H9 (cell line): ENCODE results near the gene ERMP1. TPM values are rescaled to one million over a fixed set of nuclear protein-coding genes. Genes with fewer than 3 reads are reported as not detected.

Experiments used
- DNase-seq: peaks from one replicate; pipeline ENCODE4 v3.0.0-alpha.2; 2017
- H2AFZ ChIP-seq: one replicate; pipeline ENCODE4 v1.6.1; 2013; ENCODE audit warnings: mild to moderate bottlenecking, low read length, control low read depth, moderate library complexity
- H2AK5ac ChIP-seq: 2 replicates; pipeline ENCODE4 v1.6.1; 2013; ENCODE audit warnings: low read length, control low read depth, mixed read lengths; ENCODE audit not compliant: insufficient read length
- H2BK120ac ChIP-seq: one replicate; pipeline ENCODE4 v1.6.1; 2013; ENCODE audit warnings: low read depth, mild to moderate bottlenecking, low read length, control low read depth, inconsistent platforms; ENCODE audit not compliant: poor library complexity, severe bottlenecking
- H2BK12ac ChIP-seq: 2 replicates; pipeline ENCODE4 v1.6.1; 2013; ENCODE audit warnings: low read length, control low read depth, mixed read lengths, low read depth; ENCODE audit not compliant: insufficient read length
- H2BK15ac ChIP-seq: 2 replicates; pipeline ENCODE4 v1.6.1; 2013; ENCODE audit warnings: low read depth, low read length, control low read depth
- H2BK20ac ChIP-seq: one replicate; pipeline ENCODE4 v1.6.1; 2013; ENCODE audit warnings: low read depth, mild to moderate bottlenecking, low read length, control low read depth, inconsistent platforms; ENCODE audit not compliant: poor library complexity, severe bottlenecking
- H2BK5ac ChIP-seq: 2 replicates; pipeline ENCODE4 v1.6.1; 2013; ENCODE audit warnings: low read length, control low read depth, mixed read lengths; ENCODE audit not compliant: insufficient read length
- H3K14ac ChIP-seq: 2 replicates; pipeline ENCODE4 v1.6.1; 2013; ENCODE audit warnings: low read length, control low read depth; ENCODE audit not compliant: insufficient read depth
- H3K18ac ChIP-seq: 2 replicates; pipeline ENCODE4 v1.6.1; 2013; ENCODE audit warnings: low read depth, mild to moderate bottlenecking, mixed read lengths, low read length, control low read depth; ENCODE audit not compliant: insufficient read length
- H3K23ac ChIP-seq: 2 replicates; pipeline ENCODE4 v1.6.1; 2013; ENCODE audit warnings: low read length, control low read depth, mixed read lengths, low read depth; ENCODE audit not compliant: insufficient read length
- H3K23me2 ChIP-seq: 2 replicates; pipeline ENCODE4 v1.6.1; 2013; ENCODE audit warnings: low read depth, mild to moderate bottlenecking, mixed read lengths, low read length, control low read depth; ENCODE audit not compliant: insufficient read length, poor library complexity, severe bottlenecking
- H3K27ac ChIP-seq: 2 replicates; pipeline ENCODE4 v1.5.1; 2013; ENCODE audit warnings: low read length, control low read depth, mixed read lengths, low read depth; ENCODE audit not compliant: insufficient read length
- H3K27me3 ChIP-seq: 2 replicates; pipeline ENCODE4 v1.6.1; 2013; ENCODE audit warnings: low read length, control low read depth, inconsistent platforms; ENCODE audit not compliant: insufficient read depth
- H3K4ac ChIP-seq: 2 replicates; pipeline ENCODE4 v1.6.1; 2013; ENCODE audit warnings: low read depth, mild to moderate bottlenecking, control low read depth, inconsistent platforms, low read length, moderate library complexity
- H3K4me1 ChIP-seq: 2 replicates; pipeline ENCODE4 v1.6.1; 2013; ENCODE audit warnings: low read length, control low read depth, inconsistent platforms; ENCODE audit not compliant: insufficient read depth
- H3K4me2 ChIP-seq: 2 replicates; pipeline ENCODE4 v1.6.1; 2013; ENCODE audit warnings: low read length, control low read depth, mixed read lengths; ENCODE audit not compliant: insufficient read length, insufficient read depth
- H3K56ac ChIP-seq: 2 replicates; pipeline ENCODE4 v1.6.1; 2013; ENCODE audit warnings: low read depth, mild to moderate bottlenecking, mixed read lengths, low read length, control low read depth; ENCODE audit not compliant: insufficient read length
- H3K79me1 ChIP-seq: 2 replicates; pipeline ENCODE4 v1.6.1; 2013; ENCODE audit warnings: low read depth, mild to moderate bottlenecking, moderate library complexity, low read length, control low read depth, inconsistent platforms; ENCODE audit not compliant: insufficient read depth, poor library complexity, severe bottlenecking
- H3K79me2 ChIP-seq: 2 replicates; pipeline ENCODE4 v1.6.1; 2013; ENCODE audit warnings: low read length, control low read depth, inconsistent platforms; ENCODE audit not compliant: insufficient read depth
- H3K9ac ChIP-seq: 2 replicates; pipeline ENCODE4 v1.6.1; 2013; ENCODE audit warnings: low read length, control low read depth, mixed read lengths; ENCODE audit not compliant: insufficient read length; ENCODE audit errors: extremely low read depth
- H3K9me3 ChIP-seq: one replicate; pipeline ENCODE4 v1.6.1; 2013; ENCODE audit warnings: low read depth, low read length, inconsistent platforms; ENCODE audit not compliant: control insufficient read depth
- H3T11ph ChIP-seq: one replicate; pipeline ENCODE4 v1.6.1; 2013; ENCODE audit warnings: mild to moderate bottlenecking, low read length, control low read depth, inconsistent platforms
- H4K20me1 ChIP-seq: one replicate; pipeline ENCODE4 v1.6.1; 2013; ENCODE audit not compliant: control insufficient read depth, insufficient read length, insufficient read depth
- H4K5ac ChIP-seq: 2 replicates; pipeline ENCODE4 v1.6.1; 2013; ENCODE audit warnings: low read depth, mild to moderate bottlenecking, mixed read lengths, low read length, control low read depth; ENCODE audit not compliant: insufficient read length
- H4K8ac ChIP-seq: replicated peaks from 2 replicates; pipeline ENCODE4 v1.6.1; 2013; ENCODE audit warnings: low read length, control low read depth, mixed read lengths, low read depth; ENCODE audit not compliant: insufficient read length
- H4K91ac ChIP-seq: 2 replicates; pipeline ENCODE4 v1.6.1; 2013; ENCODE audit warnings: low read depth, mild to moderate bottlenecking, moderate library complexity, mixed read lengths, low read length, control low read depth; ENCODE audit not compliant: insufficient read length
- H3K27ac Mint-ChIP-seq, 3 experiments: 2 replicates in 2 of 3; 3 replicates in 1 of 3; pipeline ENCODE4 v1.8.0; 2020 to 2021; ENCODE audit warnings: mixed read lengths in 3 of 3, mild to moderate bottlenecking in 1 of 3, moderate library complexity in 1 of 3
- H3K27me3 Mint-ChIP-seq: 2 replicates; pipeline ENCODE4 v1.8.0; 2021; ENCODE audit warnings: low read depth, mild to moderate bottlenecking, moderate library complexity, mixed read lengths
- H3K36me3 Mint-ChIP-seq, 3 experiments: 2 replicates in 2 of 3; 3 replicates in 1 of 3; pipeline ENCODE4 v1.8.0; 2020 to 2021; ENCODE audit warnings: low read depth in 3 of 3, mixed read lengths in 3 of 3; ENCODE audit not compliant: insufficient read depth in 1 of 3
- H3K4me1 Mint-ChIP-seq, 2 experiments: 2 replicates each; pipeline ENCODE4 v1.8.0; 2020; ENCODE audit warnings: mixed read lengths in 2 of 2
- H3K4me3 Mint-ChIP-seq, 2 experiments: 2 replicates in 1 of 2; 3 replicates in 1 of 2; pipeline ENCODE4 v1.8.0; 2020 to 2021; ENCODE audit warnings: mild to moderate bottlenecking in 2 of 2, mixed read lengths in 2 of 2, moderate library complexity in 1 of 2
- H3K9me3 Mint-ChIP-seq, 2 experiments: 2 replicates in 1 of 2; 3 replicates in 1 of 2; pipeline ENCODE4 v1.8.0; 2020; ENCODE audit warnings: mild to moderate bottlenecking in 2 of 2, mixed read lengths in 2 of 2, moderate library complexity in 1 of 2
- WGBS: extraction: QIAGEN DNeasy Blood & Tissue Kit; methylation state at CpG from one replicate; pipeline ENCODE4 v1.1.7; 2013; ENCODE audit warnings: missing lambda C conversion rate, low lambda C conversion rate, mixed read lengths; ENCODE audit not compliant: insufficient read length; ENCODE audit errors: extremely low coverage; 5-methylcytosine and 5-hydroxymethylcytosine counted together
- total RNA-seq: library from RNA; stranded (reverse); gene quantifications from 2 replicates; pipeline ENCODE4 v1.2.1, GENCODE V29; 2021
- TF ChIP-seq, protein P1 (sequence below): fragments of 200-600 bp; sonication (generic); conservative IDR thresholded peaks from 3 replicates; pipeline ENCODE4 v1.8.0; 2021; ENCODE audit warnings: antibody characterized with exemption, mild to moderate bottlenecking

The ERMP1 gene
- total RNA-seq, 1 experiment from 2014 or later = 20.2 TPM

DNA sequence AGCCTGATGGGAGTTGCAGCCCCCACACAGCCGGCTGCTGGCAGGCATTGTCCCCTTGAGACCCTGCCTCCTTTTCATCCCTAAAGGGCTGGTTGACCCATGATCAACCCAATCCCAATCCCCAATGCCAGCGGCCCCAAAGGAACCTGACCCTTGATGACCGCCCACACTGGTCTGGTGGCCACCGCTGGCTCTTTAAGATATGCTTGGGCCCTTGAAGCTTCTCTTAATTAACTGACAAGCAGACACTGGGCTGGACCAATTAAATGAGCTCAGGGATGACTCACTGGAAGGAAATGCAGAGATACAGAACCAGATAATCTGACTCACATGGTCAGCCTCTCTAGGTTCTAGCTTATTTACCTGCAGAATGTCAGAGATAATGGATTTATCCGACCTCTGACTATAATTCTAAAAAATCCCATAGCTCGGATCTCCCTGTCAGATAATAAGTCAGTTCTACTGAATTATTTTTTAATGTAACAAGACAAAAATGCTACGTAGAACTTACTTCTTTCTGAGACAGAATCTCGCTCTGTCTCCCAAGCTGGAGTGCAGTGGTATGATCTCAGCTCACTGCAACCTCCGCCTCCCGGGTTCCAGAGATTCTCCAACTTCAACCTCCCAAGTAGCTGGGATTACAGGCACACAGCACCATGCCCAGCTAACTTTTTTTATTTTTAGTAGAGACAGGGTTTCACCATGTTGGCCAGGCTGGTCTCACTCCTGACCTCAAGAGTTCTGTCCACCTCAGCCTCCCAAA lies 46.7 kb upstream of the ERMP1 start:
- Histone ChIP-seq H2BK15ac (no peak overlapping the region), H3K56ac (no peak overlapping the region), H3K9me3 (no peaks in the 10 kb centered on the region), H3K9ac (no peak overlapping the region), H3K79me1 (no peaks in the 10 kb centered on the region), H2AFZ (no peak overlapping the region), H3K18ac (no peak overlapping the region), H3K79me2 (no peaks in the 10 kb centered on the region), H2BK5ac (no peak overlapping the region), H4K8ac (no peak overlapping the region), H3K4me1 (no peaks in the 10 kb centered on the region), H2BK20ac (no peak overlapping the region), H2AK5ac (no peak overlapping the region), H3K23me2 (no peaks in the 10 kb centered on the region), H3K4ac (no peak overlapping the region), H4K5ac (no peak overlapping the region), H3K27me3 (no peaks in the 10 kb centered on the region), H3K23ac (no peak overlapping the region), H4K20me1 (no peaks in the 10 kb centered on the region), H3K14ac (no peak overlapping the region), H2BK120ac (no peak overlapping the region), H3K4me2 (no peak overlapping the region), H3T11ph (no peak overlapping the region), H2BK12ac (no peak overlapping the region), H3K27ac (no peak overlapping the region), H4K91ac (no peak overlapping the region)
- no peak overlapping the region for H3K27ac Mint-ChIP-seq
- no peak overlapping the region for H3K4me3 Mint-ChIP-seq
- DNase-seq = no peak
- H3K36me3 Mint-ChIP-seq = no peaks in the 10 kb centered on the region
- H3K27me3 Mint-ChIP-seq = no peaks in the 10 kb centered on the region
- no CpG with 5 or more reads among the region's 10 CpGs for WGBS
- TF ChIP-seq, protein P1, sequence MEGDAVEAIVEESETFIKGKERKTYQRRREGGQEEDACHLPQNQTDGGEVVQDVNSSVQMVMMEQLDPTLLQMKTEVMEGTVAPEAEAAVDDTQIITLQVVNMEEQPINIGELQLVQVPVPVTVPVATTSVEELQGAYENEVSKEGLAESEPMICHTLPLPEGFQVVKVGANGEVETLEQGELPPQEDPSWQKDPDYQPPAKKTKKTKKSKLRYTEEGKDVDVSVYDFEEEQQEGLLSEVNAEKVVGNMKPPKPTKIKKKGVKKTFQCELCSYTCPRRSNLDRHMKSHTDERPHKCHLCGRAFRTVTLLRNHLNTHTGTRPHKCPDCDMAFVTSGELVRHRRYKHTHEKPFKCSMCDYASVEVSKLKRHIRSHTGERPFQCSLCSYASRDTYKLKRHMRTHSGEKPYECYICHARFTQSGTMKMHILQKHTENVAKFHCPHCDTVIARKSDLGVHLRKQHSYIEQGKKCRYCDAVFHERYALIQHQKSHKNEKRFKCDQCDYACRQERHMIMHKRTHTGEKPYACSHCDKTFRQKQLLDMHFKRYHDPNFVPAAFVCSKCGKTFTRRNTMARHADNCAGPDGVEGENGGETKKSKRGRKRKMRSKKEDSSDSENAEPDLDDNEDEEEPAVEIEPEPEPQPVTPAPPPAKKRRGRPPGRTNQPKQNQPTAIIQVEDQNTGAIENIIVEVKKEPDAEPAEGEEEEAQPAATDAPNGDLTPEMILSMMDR = no peak
- peaks cover 2 to 3% of the 10 kb centered on the region in 2 experiments; a peak in 2 of 5 replicates for H3K9me3 Mint-ChIP-seq
- peaks cover 0 to 4% of the 10 kb centered on the region in 2 experiments; a peak in 1 of 4 replicates for H3K4me1 Mint-ChIP-seq
